ENCODE data around the gene NNMT. TPM values are rescaled to one million over a fixed set of nuclear protein-coding genes. Genes with fewer than 3 reads are reported as not detected.

The NNMT gene
- polyA plus RNA-seq, 1 donor from 2014 or later = not detected

DNA sequence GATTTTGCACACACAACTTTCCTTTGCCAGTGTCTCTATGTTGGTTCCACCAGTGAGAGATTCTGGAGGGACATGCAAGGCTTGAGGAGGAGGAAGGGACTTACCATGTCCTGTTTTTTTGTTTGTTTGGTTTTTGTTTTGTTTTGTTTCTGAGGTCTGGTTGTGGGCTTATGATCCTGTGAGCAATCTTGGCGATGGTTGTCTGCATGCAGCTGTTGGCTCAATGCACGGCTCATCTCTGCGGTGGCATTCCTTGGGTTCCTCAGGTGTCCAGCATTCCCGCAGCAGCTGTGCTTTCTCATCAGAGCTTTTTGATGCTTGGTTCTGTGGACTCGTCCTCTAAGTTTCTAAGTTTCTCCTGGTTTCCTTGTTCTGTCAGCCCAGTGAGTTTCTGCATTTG is 4.8 kb upstream of the NNMT start:
- no peak for TF ChIP-seq EP300 (conservative IDR thresholded peaks at IDR 0.05; ENCODE audit: poor library complexity, severe bottlenecking)
- no peak for TF ChIP-seq SMC3 (conservative IDR thresholded peaks at IDR 0.05; ENCODE audit: poor library complexity)
- no peak for TF ChIP-seq REST (IDR thresholded peaks at IDR 0.05; ENCODE audit: borderline replicate concordance)
- no peak for TF ChIP-seq RAD21 (conservative IDR thresholded peaks at IDR 0.05)
- TF ChIP-seq MXI1 (conservative IDR thresholded peaks at IDR 0.05; ENCODE audit: poor library complexity, severe bottlenecking) = no peak
- no peak for TF ChIP-seq TAF1 (IDR thresholded peaks at IDR 0.05; ENCODE audit: low read depth)
- no peak for TF ChIP-seq CTCF (IDR thresholded peaks at IDR 0.05; ENCODE audit: poor library complexity, severe bottlenecking)
- TF ChIP-seq EZH2 (IDR thresholded peaks at IDR 0.05; ENCODE audit: borderline replicate concordance, insufficient read depth, low read length, poor library complexity, severe bottlenecking) = no peak
- no peak for TF ChIP-seq POLR2AphosphoS5 (IDR thresholded peaks at IDR 0.05)
- Histone ChIP-seq H3K36me3 (ENCODE audit: insufficient read depth, low read length) (no peaks in the 10 kb centered on the region), H3K9ac (ENCODE audit: low read length) (no peak overlapping the region), H3K9me2 (ENCODE audit: insufficient read depth, low read length) (no peaks in the 10 kb centered on the region), H3K4me3 (ENCODE audit: low read length) (no peak overlapping the region), H3K4me2 (ENCODE audit: low read length) (no peak overlapping the region), H3K9me3 (ENCODE audit: low read length) (no peaks in the 10 kb centered on the region), H4K20me1 (ENCODE audit: insufficient read depth) (no peaks in the 10 kb centered on the region), H3F3A (ENCODE audit: insufficient read depth, low read length, poor library complexity, severe bottlenecking) (no peaks in the 10 kb centered on the region), H3K27ac (ENCODE audit: low read length) (no peak overlapping the region), H3K27me3 (ENCODE audit: insufficient read depth, low read depth, low read length) (no peaks in the 10 kb centered on the region), H3K79me2 (replicated peaks; ENCODE audit: insufficient read depth, low read length) (no peaks in the 10 kb centered on the region), H2AFZ (ENCODE audit: low read depth, low read length) (no peak overlapping the region)

GRCh38 chr11:114291842-114292680 is 4.1 kb upstream of the NNMT start:
- no peaks in the 10 kb centered on the region for H3K36me3 ChIP-seq (ENCODE audit: insufficient read depth, low read length)
- TF ChIP-seq MXI1 (conservative IDR thresholded peaks at IDR 0.05; ENCODE audit: poor library complexity, severe bottlenecking) (no peak), POLR2AphosphoS5 (IDR thresholded peaks at IDR 0.05) (no peak), TAF1 (IDR thresholded peaks at IDR 0.05; ENCODE audit: low read depth) (no peak), RAD21 (conservative IDR thresholded peaks at IDR 0.05) (no peak), EP300 (conservative IDR thresholded peaks at IDR 0.05; ENCODE audit: poor library complexity, severe bottlenecking) (no peak), SMC3 (conservative IDR thresholded peaks at IDR 0.05; ENCODE audit: poor library complexity) (no peak), REST (IDR thresholded peaks at IDR 0.05; ENCODE audit: borderline replicate concordance) (no peak), EZH2 (IDR thresholded peaks at IDR 0.05; ENCODE audit: borderline replicate concordance, insufficient read depth, low read length, poor library complexity, severe bottlenecking) (no peak)
- H3K4me3 ChIP-seq (ENCODE audit: low read length) = no peak overlapping the region
- no peak overlapping the region for H3K4me2 ChIP-seq (ENCODE audit: low read length)
- H3K79me2 ChIP-seq (replicated peaks; ENCODE audit: insufficient read depth, low read length) = no peaks in the 10 kb centered on the region
- no peak overlapping the region for H3K9ac ChIP-seq (ENCODE audit: low read length)
- H3K27me3 ChIP-seq (ENCODE audit: insufficient read depth, low read depth, low read length) = no peaks in the 10 kb centered on the region
- H3F3A ChIP-seq (ENCODE audit: insufficient read depth, low read length, poor library complexity, severe bottlenecking) = no peaks in the 10 kb centered on the region
- H4K20me1 ChIP-seq (ENCODE audit: insufficient read depth) = no peaks in the 10 kb centered on the region
- H3K27ac ChIP-seq (ENCODE audit: low read length) = no peak overlapping the region
- H2AFZ ChIP-seq (ENCODE audit: low read depth, low read length) = no peak overlapping the region
- H3K9me2 ChIP-seq (ENCODE audit: insufficient read depth, low read length) = no peaks in the 10 kb centered on the region
- no peaks in the 10 kb centered on the region for H3K9me3 ChIP-seq (ENCODE audit: low read length)
